ENCODE results near the gene PIK3AP1. TPM values are rescaled to one million over a fixed set of nuclear protein-coding genes. Genes with fewer than 3 reads are reported as not detected.

The PIK3AP1 gene
- total RNA-seq, 1 experiment from 2014 or later, result 7.1 TPM

DNA sequence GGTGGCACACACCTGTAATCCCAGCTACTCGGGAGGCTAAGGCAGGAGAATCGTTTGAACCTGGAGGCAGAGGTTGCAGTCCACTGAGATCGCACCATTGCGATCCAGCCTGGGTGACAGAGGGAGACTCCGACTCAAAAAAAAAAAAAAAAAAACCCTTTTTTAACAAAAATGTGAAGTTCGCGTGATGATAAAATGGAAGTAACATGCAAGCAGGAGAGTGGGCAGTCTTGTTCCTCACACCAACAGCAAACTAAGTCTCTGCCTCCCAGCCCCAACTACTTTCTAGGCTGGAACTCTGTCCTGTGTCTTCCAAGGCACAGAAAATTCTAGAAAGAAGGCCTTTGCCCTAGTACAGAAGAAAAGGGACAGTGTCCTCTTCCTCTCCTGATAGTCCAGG, 11.3 kb downstream of the PIK3AP1 start:
- Histone ChIP-seq H3K36me3 (ENCODE audit: control insufficient read depth in 1 of 2, insufficient read depth in 2 of 2, low read length in 2 of 2) (no peaks in the 10 kb centered on the region), H3K4me3 (replicated peaks in 1 of 2; ENCODE audit: low read depth in 1 of 2, low read length in 2 of 2) (no peak overlapping the region), H4K20me1 (ENCODE audit: insufficient read depth) (no peaks in the 10 kb centered on the region), H3K4me2 (ENCODE audit: low read length) (no peak overlapping the region), H3K9me3 (ENCODE audit: control insufficient read depth in 1 of 2, insufficient read depth in 1 of 2, low read depth in 1 of 2, low read length in 2 of 2) (no peaks in the 10 kb centered on the region), H3K27me3 (ENCODE audit: insufficient read depth, low read length) (no peaks in the 10 kb centered on the region), H3K27ac (ENCODE audit: low read depth, low read length) (no peak overlapping the region), H2AFZ (ENCODE audit: low read depth, low read length, poor library complexity, severe bottlenecking) (no peak overlapping the region), H3K9me2 (ENCODE audit: insufficient read depth) (no peaks in the 10 kb centered on the region), H3K79me2 (ENCODE audit: insufficient read depth, low read length) (no peaks in the 10 kb centered on the region), H3K4me1 (ENCODE audit: control insufficient read depth in 1 of 2, insufficient read depth in 2 of 2, low read length in 2 of 2) (no peaks in the 10 kb centered on the region), H3K9ac (ENCODE audit: low read length) (no peak overlapping the region)
- no TSS peak for BruUV-seq (replicated peaks)
- TF ChIP-seq ELF1 (IDR thresholded peaks at IDR 0.05; ENCODE audit: borderline replicate concordance, low read depth) (no peak), TCF7L2 (IDR thresholded peaks at IDR 0.05; ENCODE audit: borderline replicate concordance, extremely low read depth, insufficient read depth, insufficient read length) (no peak), SP1 (IDR thresholded peaks at IDR 0.05; ENCODE audit: low read depth) (no peak), JUND (IDR thresholded peaks at IDR 0.05) (no peak), ZFX (IDR thresholded peaks at IDR 0.05) (no peak), SRF (IDR thresholded peaks at IDR 0.05; ENCODE audit: low read depth) (no peak), CBX3 (IDR thresholded peaks at IDR 0.05; ENCODE audit: low read depth) (no peak), RAD21 (IDR thresholded peaks at IDR 0.05; ENCODE audit: low read depth) (no peak), EGR1 (IDR thresholded peaks at IDR 0.05; ENCODE audit: low read depth) (no peak), EZH2 (IDR thresholded peaks at IDR 0.05) (no peak)
- TF ChIP-seq, protein P1, sequence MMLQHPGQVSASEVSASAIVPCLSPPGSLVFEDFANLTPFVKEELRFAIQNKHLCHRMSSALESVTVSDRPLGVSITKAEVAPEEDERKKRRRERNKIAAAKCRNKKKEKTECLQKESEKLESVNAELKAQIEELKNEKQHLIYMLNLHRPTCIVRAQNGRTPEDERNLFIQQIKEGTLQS (IDR thresholded peaks at IDR 0.05), result no peak
- TF ChIP-seq, protein P2, sequence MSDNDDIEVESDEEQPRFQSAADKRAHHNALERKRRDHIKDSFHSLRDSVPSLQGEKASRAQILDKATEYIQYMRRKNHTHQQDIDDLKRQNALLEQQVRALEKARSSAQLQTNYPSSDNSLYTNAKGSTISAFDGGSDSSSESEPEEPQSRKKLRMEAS (IDR thresholded peaks at IDR 0.05), result no peak
- TF ChIP-seq, protein P3, sequence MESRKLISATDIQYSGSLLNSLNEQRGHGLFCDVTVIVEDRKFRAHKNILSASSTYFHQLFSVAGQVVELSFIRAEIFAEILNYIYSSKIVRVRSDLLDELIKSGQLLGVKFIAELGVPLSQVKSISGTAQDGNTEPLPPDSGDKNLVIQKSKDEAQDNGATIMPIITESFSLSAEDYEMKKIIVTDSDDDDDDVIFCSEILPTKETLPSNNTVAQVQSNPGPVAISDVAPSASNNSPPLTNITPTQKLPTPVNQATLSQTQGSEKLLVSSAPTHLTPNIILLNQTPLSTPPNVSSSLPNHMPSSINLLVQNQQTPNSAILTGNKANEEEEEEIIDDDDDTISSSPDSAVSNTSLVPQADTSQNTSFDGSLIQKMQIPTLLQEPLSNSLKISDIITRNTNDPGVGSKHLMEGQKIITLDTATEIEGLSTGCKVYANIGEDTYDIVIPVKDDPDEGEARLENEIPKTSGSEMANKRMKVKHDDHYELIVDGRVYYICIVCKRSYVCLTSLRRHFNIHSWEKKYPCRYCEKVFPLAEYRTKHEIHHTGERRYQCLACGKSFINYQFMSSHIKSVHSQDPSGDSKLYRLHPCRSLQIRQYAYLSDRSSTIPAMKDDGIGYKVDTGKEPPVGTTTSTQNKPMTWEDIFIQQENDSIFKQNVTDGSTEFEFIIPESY (IDR thresholded peaks at IDR 0.05; ENCODE audit: extremely low read depth, insufficient replicate concordance, low read length), result no peak
- TF ChIP-seq, protein P4, sequence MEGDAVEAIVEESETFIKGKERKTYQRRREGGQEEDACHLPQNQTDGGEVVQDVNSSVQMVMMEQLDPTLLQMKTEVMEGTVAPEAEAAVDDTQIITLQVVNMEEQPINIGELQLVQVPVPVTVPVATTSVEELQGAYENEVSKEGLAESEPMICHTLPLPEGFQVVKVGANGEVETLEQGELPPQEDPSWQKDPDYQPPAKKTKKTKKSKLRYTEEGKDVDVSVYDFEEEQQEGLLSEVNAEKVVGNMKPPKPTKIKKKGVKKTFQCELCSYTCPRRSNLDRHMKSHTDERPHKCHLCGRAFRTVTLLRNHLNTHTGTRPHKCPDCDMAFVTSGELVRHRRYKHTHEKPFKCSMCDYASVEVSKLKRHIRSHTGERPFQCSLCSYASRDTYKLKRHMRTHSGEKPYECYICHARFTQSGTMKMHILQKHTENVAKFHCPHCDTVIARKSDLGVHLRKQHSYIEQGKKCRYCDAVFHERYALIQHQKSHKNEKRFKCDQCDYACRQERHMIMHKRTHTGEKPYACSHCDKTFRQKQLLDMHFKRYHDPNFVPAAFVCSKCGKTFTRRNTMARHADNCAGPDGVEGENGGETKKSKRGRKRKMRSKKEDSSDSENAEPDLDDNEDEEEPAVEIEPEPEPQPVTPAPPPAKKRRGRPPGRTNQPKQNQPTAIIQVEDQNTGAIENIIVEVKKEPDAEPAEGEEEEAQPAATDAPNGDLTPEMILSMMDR (IDR thresholded peaks at IDR 0.05 in 2 of 3, conservative IDR thresholded peaks at IDR 0.05 in 1 of 3; ENCODE audit: borderline replicate concordance in 1 of 3, insufficient read depth in 1 of 3, low read depth in 2 of 3, low read length in 2 of 3), result no peak
- TF ChIP-seq, protein P5, sequence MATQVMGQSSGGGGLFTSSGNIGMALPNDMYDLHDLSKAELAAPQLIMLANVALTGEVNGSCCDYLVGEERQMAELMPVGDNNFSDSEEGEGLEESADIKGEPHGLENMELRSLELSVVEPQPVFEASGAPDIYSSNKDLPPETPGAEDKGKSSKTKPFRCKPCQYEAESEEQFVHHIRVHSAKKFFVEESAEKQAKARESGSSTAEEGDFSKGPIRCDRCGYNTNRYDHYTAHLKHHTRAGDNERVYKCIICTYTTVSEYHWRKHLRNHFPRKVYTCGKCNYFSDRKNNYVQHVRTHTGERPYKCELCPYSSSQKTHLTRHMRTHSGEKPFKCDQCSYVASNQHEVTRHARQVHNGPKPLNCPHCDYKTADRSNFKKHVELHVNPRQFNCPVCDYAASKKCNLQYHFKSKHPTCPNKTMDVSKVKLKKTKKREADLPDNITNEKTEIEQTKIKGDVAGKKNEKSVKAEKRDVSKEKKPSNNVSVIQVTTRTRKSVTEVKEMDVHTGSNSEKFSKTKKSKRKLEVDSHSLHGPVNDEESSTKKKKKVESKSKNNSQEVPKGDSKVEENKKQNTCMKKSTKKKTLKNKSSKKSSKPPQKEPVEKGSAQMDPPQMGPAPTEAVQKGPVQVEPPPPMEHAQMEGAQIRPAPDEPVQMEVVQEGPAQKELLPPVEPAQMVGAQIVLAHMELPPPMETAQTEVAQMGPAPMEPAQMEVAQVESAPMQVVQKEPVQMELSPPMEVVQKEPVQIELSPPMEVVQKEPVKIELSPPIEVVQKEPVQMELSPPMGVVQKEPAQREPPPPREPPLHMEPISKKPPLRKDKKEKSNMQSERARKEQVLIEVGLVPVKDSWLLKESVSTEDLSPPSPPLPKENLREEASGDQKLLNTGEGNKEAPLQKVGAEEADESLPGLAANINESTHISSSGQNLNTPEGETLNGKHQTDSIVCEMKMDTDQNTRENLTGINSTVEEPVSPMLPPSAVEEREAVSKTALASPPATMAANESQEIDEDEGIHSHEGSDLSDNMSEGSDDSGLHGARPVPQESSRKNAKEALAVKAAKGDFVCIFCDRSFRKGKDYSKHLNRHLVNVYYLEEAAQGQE (IDR thresholded peaks at IDR 0.05; ENCODE audit: low read depth), result no peak
- ChIA-PET POLR2A (no interaction called here), CTCF (no interaction called here), RAD21 (ENCODE audit: low non-redundant PET in 1 of 2, low total read pairs in 2 of 2, uncharacterized antibody in 2 of 2, unreplicated experiment in 2 of 2) (no interaction called here)
- intact Hi-C loops (cut with micrococcal nuclease), result no loop called here
- DNase-seq (ENCODE audit: low read depth, low spot score) (no peak), ATAC-seq (no peak)

All from HCT116 (cell line).